Measurements from ENCODE around the gene UBA1.

GRCh38 chrX:47204970-47205369 is 11.3 kb downstream of the UBA1 start:
- no peak for TF ChIP-seq CTCF (IDR thresholded peaks at IDR 0.05; ENCODE audit: low read depth, low read length, poor library complexity, severe bottlenecking)
- no peak for TF ChIP-seq EZH2phosphoT487 (IDR thresholded peaks at IDR 0.05; ENCODE audit: borderline replicate concordance, low read length)
